RWPE1 (cell line): Measurements from ENCODE around the gene HSPB9.

Experiments
- CTCF ChIA-PET: fragments of 350-600 bp; sonication (Branson Sonifier 250); formaldehyde crosslinking; extraction: SDS; loops from one replicate; lab custom pipeline; 2021; lab: Yijun Ruan, JAX
- POLR2A ChIA-PET: fragments of 400-600 bp; formaldehyde crosslinking; extraction: SDS; loops from one replicate; lab custom pipeline; 2020; ENCODE audit warnings: antibody characterized with exemption; ENCODE audit not compliant: low non-redundant PET; lab: Yijun Ruan, JAX
- DNase-seq: peaks from one replicate; pipeline ENCODE4 v3.0.0; 2012; ENCODE audit warnings: low spot score
- H3K27ac ChIP-seq: fragments of 450-650 bp; 2 replicates; pipeline ENCODE4 v1.5.1; 2017
- TF ChIP-seq, protein P1 (sequence below): fragments of 450-650 bp; conservative IDR thresholded peaks from 2 replicates; pipeline ENCODE4 v1.5.1; 2017; ENCODE audit warnings: low read depth, mild to moderate bottlenecking

Gene HSPB9

DNA sequence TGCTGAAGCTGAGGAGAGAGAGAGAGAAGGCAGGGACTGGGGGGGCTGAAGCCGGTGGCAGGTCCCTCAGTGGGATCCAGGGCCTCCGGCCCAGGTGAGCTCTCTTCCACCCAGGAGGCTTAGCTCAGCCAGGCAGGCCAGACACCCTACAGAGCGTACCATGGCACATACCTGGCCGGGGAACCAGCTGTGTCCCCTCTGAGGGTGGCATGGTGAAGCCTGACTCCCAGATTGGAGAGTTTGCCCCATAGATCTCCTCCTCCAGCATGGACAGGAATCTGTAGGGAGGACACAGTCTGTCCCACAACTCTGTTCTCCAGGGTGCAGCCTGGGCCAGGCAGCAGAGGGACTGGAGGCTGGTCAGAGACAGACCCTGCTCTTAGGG, 4.5 kb upstream of the HSPB9 start:
- DNase-seq, result no peak
- CTCF ChIA-PET, result interaction anchor here (0.5 to 2.3 kb wide), 7 partner anchors 10 to 189 kb away, joined by 3 to 19 read pairs (median 3); no protein-coding TSS in a partner anchor
- TF ChIP-seq, protein P1, sequence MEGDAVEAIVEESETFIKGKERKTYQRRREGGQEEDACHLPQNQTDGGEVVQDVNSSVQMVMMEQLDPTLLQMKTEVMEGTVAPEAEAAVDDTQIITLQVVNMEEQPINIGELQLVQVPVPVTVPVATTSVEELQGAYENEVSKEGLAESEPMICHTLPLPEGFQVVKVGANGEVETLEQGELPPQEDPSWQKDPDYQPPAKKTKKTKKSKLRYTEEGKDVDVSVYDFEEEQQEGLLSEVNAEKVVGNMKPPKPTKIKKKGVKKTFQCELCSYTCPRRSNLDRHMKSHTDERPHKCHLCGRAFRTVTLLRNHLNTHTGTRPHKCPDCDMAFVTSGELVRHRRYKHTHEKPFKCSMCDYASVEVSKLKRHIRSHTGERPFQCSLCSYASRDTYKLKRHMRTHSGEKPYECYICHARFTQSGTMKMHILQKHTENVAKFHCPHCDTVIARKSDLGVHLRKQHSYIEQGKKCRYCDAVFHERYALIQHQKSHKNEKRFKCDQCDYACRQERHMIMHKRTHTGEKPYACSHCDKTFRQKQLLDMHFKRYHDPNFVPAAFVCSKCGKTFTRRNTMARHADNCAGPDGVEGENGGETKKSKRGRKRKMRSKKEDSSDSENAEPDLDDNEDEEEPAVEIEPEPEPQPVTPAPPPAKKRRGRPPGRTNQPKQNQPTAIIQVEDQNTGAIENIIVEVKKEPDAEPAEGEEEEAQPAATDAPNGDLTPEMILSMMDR, result no peak
- POLR2A ChIA-PET, result no interaction called here
- peak overlapping the region; percentile 71 for H3K27ac ChIP-seq

DNA sequence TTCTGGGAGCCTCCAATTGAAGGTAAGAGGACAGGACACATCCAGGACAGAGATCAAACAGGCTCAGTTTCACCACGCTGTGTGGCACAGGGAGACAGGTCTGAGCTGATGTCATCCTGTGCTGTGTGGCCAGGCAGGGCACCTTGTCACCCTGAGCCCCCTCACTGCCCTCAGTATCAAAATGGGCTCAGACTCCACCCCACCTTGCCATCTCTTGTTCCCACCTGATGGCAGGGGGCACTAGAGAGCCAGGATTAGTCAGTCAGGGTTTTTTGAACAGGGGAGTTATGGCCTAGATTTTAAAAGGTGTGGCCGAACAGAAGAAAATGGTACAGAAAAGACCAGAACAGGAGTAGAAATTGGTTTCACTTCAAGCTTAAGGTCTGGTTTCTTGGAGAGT, 4.1 kb upstream of the HSPB9 start:
- H3K27ac ChIP-seq, result peak overlapping the region; percentile 71
- POLR2A ChIA-PET, result no interaction called here
- no peak for DNase-seq
- TF ChIP-seq, protein P1, result peak; percentile 41
- CTCF ChIA-PET, result interaction anchor here (0.6 to 2.3 kb wide), 8 partner anchors 9 to 394 kb away, joined by 3 to 19 read pairs (median 4); no protein-coding TSS in a partner anchor

DNA sequence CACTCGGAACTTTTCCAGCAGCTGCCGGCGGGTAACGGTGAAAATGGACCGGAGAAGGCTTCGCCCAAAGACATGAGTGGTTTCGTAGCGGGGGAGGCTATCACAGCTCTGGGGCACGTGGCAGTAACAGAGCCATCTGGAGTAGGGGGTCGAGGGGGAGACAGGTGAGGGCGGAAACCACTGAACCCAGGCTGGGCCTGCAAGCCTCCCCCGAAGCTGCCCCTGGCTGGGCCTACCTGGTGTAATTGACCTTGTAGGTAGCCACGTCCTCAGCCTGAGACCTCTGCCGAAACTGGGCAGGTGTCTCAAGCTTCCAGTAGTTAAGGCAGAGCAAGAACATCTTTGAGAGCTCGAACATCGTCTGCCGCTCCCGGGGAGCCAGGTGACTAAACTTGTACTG, 3.3 kb upstream of the HSPB9 start:
- peak overlapping the region; percentile 71 for H3K27ac ChIP-seq
- CTCF ChIA-PET, result interaction anchor here (0.6 to 2.3 kb wide), 5 partner anchors 95 to 616 kb away, joined by 3 to 19 read pairs (median 5); no protein-coding TSS in a partner anchor
- no peak for DNase-seq
- POLR2A ChIA-PET, result interaction anchor here (0.5 to 0.6 kb wide), 2 partner anchors 92 to 93 kb away, joined by 3 to 4 read pairs; no protein-coding TSS in a partner anchor
- TF ChIP-seq, protein P1, result no peak

DNA sequence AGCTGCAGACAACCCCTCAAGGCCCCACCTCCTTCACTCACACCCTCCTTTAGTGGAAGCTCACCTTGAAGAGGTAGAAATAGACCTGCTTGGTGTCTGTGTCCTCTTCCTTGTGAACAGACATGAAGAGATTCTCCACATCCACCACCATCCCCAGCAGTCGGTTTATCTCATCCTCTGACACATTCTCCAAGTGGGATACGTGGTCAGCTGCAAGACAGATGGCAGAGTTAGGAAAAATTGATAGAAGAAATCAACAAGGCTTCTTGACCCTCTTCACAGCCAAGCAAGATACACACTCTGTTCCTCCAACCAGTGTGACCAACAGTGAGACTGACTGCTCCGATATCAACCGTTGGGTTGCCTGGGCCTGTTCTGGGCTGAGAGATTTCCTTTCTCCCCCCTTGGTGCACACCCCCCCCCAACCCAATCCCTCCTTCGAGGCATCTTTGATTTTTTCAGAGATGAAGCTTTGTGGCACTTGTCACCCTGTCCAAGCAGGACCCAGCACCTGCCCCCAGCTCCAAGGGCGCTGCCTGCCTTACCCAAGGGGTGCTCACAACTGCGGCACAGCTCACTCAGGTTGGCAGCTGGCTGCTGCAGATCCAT, 2.3 kb upstream of the HSPB9 start:
- peak overlapping the region; percentile 71 for H3K27ac ChIP-seq

DNA sequence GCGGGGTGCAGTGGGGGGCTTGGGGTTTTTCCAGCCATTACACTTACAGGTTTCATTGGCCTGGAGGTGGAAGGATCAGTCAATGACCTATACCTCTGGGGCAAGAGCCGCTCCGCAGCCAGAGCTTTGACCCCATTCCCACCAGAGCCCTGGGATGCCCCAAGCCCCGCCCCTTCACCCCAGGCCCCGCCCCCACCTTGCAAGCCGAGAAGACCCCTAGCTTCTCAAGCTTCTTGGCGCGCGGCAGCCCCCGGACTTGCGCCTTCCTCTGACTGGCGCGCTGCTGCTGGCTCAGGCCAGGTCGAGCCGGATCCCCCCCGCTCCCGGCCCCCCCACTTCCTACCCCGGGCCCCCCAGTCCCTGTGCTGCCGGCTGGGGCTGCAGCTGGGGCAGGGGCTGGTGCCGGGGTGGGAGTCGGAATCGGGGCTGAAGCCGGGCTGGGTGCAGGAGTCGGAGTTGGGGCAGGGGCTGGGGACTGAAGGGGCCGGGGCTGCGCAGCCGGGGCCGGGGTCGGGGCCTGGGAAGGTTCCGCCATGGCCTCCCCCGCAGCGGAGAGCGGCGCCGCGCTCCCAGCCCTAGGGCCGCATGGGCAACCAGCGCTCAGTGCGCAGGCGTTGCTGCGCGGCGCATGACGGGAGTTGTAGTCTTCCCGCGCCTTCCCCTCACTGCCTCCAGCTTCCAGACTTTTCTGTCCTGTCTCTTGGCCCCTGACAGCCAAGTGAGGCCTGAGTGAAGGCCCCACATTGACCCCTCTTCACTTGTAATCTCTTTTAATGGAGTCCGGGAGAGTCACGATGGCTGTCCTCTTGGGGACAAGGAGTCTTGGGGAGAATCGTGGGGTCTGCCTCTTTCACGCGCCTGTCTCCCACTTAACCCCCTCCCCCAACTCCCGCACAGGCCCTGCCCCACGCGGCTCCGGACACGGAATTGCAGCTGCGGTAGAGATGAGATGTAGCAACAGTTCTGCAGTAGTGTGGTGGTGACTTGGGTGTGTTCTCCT, 1.5 kb upstream of the HSPB9 start, which contains the start of gene KAT2A:
Gene KAT2A (minus strand): TSS at position 598 of the 1,000 bp plus-strand sequence. CDS start 63 bp downstream, at position 535.
- DNase-seq, result peak; percentile 91
- TF ChIP-seq, protein P1, result no peak
- H3K27ac ChIP-seq, result peak within 1 kb of the TSS; percentile 71
- ChIA-PET CTCF (interaction anchor here (0.6 to 1.3 kb wide), 3 partner anchors 19 to 963 kb away, joined by 3 read pairs; no protein-coding TSS in a partner anchor), POLR2A (interaction anchor here (0.5 to 1.2 kb wide), 4 partner anchors 9 to 286 kb away, joined by 3 to 9 read pairs (median 6); no protein-coding TSS in a partner anchor)

More for the DNA sequence above, 2.3 kb upstream of the HSPB9 start:
- CTCF ChIA-PET, result interaction anchor here (0.6 to 1.3 kb wide), 3 partner anchors 19 to 75 kb away, joined by 3 to 4 read pairs (median 3); no protein-coding TSS in a partner anchor
- DNase-seq, result no peak
- POLR2A ChIA-PET, result interaction anchor here (0.5 to 1.2 kb wide), 5 partner anchors 9 to 286 kb away, joined by 3 to 9 read pairs (median 4); no protein-coding TSS in a partner anchor
- TF ChIP-seq, protein P1, result no peak

DNA sequence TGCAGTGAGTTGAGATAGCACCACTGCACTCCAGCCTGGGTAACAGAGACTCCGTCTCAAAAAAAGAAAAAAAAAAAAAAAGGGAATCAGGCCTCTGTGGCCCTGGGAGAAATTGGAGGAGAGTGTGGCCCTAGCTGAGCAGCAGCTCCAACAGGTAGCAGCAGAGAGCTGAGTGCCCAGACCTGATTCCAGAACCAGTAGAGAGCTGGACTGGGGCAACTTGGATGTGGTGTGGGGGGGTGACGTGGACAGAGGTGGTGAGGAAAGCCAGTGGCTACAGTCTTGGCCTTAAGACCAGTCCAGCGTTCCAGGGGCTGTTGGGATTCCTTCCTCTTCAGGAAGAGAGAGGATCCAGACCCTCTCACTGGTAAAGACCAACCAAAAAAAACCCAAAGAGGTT, 1.7 kb downstream of the HSPB9 start:
- TF ChIP-seq, protein P1, result no peak
- ChIA-PET POLR2A (no interaction called here), CTCF (interaction anchor here (1.0 kb wide), 1 partner anchor 56 kb away, joined by 3 read pairs; no protein-coding TSS in a partner anchor)
- no peak for DNase-seq
- peak overlapping the region; percentile 43 for H3K27ac ChIP-seq
